Inflammatory macrophage treated with lipopolysaccharide for 4 hours (primary cell): ENCODE results near the gene PPP1R9B.

ENCODE experiments used
- DNase-seq: peaks from one replicate; pipeline ENCODE4 v3.0.0-alpha.2; 2020

PPP1R9B gene

GRCh38 chr17:50087246-50087911 is 63.1 kb downstream of the PPP1R9B start:
- peak; percentile 70 for DNase-seq
